ENCODE results near the gene CCDC85A.

- TF ChIP-seq CTCF (IDR thresholded peaks at IDR 0.05) (no peak), EZH2phosphoT487 (IDR thresholded peaks at IDR 0.05) (no peak), EZH2 (IDR thresholded peaks at IDR 0.05) (no peak)
Measured at GRCh38 chr2:56337342-56337741, 153.6 kb downstream of the CCDC85A start.

Measured in neural progenitor cell (in vitro differentiated cells).